Fibroblast of skin of left quadriceps (primary cell): ENCODE measurements around the gene ELOVL1.

ENCODE experiments used
- DNase-seq, 2 experiments: peaks; one replicate each; pipeline ENCODE4 v3.0.0-alpha.2; 2013; ENCODE audit warnings: low read depth in 2 of 2

Gene ELOVL1

DNA sequence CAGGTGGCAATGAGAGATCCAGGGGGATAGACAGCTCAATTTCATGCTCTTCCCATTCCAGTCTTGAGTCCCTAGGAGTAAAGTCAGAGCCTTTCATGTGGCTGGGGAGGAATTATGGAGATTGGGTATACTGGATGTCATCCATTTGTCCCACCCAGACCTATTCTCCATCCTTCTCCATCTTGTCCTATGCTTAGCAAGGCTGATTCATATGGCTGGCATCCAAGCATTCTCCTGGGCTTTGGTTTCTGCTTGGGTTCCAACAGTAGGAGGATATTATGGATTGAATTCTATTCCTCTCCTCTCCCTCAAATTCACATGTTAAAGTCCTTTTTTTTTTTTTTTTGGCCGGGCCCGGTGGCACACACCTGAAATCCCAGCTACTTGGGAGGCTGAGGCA, 12.9 kb downstream of the ELOVL1 start:
- no peak for DNase-seq

DNA sequence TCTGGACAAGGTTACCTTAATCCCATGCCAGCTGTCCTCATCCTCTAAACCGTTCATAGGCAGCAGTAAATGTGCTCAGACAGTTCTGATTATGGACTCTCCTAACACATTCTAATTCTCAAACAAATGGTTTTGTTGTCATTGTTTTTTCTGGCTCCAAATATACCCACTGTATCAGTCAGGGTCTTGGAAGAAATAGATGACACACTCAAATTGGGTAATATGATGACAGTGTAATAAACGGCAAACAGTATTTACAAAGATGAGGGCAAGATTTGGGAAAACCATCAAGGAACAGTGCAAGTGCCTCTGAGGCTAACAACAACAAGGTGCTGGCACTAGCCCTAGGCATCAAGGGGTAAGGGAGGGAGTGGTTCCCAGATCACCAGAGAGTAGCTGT, 13.3 kb downstream of the ELOVL1 start:
- DNase-seq, result no peak

DNA sequence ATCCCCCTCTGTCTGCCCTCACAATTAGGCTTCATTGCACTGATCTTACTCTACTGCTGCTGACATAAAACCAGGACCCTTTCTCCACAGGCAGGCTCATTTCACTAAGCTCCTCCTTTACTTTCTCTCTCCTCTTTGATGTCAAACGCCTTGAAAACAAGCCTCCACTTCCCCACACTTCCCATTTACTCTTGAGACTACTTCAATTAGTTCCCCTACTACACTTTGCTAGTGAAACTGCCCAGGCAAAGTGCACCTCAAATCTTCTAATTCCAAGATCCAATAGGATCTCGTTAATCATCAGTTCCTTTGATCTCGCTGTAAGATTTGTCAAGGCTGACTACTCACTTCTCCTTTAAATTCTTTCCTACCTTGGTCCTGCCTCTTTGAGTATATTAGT, 14.9 kb downstream of the ELOVL1 start:
- no peak for DNase-seq

GRCh38 chr1:43352351-43352705, 15.5 kb downstream of the ELOVL1 start:
- DNase-seq, result no peak

DNA sequence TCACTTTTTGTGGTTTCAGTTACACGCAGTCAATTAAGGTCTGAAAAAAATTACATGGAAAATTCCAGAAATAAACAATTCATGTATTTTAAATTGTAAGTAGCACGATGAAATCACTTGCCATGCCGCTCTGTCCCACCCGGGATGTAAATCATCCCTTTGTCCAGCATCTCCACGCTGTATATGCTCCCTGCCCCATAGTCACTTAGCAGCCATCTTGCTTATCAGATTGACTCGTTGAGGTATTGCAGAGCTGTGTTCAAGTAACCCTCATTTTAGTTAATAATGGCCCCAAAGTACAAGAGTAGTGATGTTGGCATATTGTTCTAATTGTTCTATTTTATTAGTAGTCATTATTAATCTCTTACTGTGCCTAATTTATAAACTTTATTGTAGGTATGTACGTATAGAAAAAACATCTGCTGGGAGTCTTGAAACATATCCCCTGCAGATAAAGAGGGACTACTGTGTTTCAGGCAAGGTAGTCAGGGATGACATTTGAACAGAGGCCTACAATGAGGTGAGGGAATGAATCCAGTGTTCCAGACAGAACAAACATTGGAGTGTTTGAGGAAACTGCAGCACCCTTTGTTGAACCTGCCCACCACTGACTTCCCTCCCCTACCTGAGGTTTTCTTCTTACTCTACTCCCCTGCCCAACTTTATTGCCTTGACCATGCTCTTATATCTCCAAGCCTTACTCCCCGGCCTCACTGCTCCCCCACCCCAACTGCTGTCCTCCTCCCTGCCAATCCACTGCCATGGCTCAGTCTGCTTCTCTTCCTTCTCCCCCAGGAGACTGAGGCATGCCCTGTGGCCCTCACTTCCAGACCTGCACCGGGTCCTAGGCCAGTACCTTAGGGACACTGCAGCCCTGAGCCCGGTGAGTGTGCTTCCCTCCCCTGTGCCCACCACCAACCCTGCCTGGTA, 16.1 kb downstream of the ELOVL1 start:
- DNase-seq, result no peak

- no peak for DNase-seq
These were observed 16.8 kb downstream of the ELOVL1 start for GRCh38 chr1:43350976-43351375.

GRCh38 chr1:43349594-43350306, 18.1 kb downstream of the ELOVL1 start:
- peak; percentile 58 to 65 for DNase-seq

- no peak for DNase-seq
These were observed 18.8 kb downstream of the ELOVL1 start for GRCh38 chr1:43348809-43349593.

DNA sequence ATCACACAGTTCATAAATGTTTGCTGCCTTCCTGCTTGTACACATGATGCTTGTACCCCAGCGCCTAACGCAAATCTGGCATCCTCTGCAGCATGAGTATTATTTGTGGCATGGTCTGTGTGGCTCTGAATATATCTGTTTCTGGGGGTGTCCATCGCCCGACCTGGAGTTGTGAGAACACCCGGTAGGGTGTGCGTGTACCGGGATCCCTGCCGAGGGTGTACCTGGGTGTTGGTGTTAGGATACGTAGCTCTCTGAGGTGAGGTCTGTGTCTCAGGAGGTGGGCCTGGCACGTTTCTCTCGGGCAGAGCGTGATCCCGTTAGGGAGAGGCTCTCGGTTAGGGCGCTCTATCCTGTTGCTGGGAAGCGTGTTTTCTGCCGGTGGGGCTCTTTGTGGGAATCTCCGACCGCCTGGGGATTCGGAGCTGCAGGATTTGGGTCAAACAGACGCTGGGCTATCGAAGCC, 19.4 kb downstream of the ELOVL1 start:
- DNase-seq, result no peak

GRCh38 chr1:43346636-43347035, 21.2 kb downstream of the ELOVL1 start:
- DNase-seq, result no peak

DNA sequence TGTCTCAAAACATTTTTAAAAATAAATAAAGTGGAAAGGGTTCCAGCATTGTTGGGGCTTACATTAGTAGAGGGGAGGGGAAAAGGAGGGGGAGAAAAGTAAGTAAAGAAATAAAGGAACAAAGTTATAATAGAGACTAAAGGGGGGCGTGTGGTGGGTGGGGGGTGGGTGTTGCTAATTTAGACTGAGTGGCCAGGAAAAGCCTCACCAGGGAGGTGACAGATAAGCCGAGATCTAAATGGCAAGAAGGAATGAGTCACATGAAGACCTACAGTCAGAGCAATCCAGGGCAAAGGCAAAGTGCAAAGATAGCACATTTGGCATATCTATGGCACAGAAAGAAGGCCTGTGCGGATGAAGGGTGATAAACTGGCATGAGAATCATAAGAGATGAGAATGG, 22.7 kb downstream of the ELOVL1 start:
- DNase-seq, result no peak

GRCh38 chr1:43344267-43344850, 23.5 kb downstream of the ELOVL1 start:
- DNase-seq, result no peak

DNA sequence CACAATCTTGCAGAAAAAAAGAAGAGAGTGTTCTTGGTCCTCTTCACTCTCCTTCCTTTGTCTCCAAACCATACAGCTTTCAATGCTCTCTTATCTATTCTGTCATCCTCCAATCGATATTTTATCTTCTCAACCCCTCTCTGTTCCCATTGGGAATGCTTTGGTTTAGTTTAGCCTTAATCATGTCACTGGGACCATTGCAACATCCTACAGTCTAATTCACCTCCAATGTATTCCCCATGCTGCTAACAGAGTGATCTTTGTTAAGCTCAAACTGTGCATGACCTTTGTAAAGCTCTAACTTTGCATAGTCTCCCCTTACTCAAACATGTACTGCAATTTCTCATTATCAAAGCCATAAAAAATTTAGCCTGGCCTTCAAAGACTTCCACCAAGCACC, 27.3 kb downstream of the ELOVL1 start:
- no peak for DNase-seq

DNA sequence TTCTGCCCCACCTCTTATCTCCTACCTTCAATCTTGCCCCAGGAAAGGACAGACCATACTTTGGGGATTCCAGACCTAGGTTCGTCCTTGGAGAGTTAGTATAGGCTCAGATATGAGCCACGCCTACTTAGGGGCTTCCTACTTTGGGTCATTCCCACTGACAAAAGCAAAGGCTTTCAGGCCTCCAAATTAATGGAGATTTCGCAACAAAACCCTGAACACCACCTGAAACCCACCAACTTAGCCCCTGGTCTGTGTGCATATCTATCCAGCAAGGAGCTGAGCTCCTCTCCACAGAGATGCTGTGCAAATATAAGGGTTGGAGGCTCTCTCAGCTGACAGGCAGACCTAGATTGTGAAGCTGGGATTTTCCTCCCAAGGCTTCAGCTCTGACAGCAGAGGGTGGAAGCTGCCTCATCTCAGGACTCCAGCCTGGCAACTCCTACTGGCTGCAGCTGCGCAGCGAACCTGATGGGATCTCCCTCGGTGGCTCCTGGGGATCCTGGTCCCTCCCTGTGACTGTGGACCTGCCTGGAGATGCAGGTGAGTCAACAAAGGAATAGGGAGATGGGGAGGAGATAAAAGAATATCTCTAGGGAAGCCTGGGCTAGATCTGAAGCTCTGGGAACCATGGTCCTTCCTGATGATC, 28.1 kb downstream of the ELOVL1 start:
- no peak for DNase-seq

DNA sequence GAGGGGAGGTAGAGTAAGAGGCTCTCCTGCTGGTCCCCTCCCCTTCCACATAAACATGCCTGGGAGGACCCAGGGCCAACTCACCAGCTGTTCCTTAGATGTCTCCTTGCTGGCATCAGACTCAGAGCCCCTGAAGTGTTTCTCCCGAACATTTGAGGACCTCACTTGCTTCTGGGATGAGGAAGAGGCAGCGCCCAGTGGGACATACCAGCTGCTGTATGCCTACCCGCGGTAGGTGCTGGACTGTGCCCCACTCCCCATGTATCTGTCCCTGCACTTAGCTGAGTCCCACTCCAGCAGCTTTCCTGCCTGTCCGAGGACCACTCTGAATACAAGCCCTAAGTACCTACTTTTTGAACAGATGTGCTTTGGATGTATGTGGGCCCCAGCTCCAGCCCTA, 29.8 kb downstream of the ELOVL1 start:
- DNase-seq, result no peak

DNA sequence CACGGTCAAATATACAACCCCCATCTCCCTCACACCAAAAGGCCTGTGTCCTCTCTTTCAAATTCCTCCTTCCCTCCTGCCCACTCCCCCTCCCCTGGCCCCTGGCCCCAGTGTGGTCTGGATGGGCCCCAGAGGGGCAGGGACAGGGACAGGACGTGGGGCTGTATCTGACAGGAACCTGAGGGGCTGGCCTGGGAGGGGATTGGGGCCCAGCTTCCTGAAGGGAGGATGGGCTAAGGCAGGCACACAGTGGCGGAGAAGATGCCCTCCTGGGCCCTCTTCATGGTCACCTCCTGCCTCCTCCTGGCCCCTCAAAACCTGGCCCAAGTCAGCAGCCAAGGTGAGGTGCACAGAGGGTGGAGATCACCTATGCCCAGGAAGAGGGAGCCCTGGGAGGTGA, 30.2 kb downstream of the ELOVL1 start, which contains the start of gene MPL:
TSS of gene MPL (plus strand) at position 231 of the 400 bp plus-strand sequence. CDS start at position 262, 31 bp downstream.
- no peak for DNase-seq

DNA sequence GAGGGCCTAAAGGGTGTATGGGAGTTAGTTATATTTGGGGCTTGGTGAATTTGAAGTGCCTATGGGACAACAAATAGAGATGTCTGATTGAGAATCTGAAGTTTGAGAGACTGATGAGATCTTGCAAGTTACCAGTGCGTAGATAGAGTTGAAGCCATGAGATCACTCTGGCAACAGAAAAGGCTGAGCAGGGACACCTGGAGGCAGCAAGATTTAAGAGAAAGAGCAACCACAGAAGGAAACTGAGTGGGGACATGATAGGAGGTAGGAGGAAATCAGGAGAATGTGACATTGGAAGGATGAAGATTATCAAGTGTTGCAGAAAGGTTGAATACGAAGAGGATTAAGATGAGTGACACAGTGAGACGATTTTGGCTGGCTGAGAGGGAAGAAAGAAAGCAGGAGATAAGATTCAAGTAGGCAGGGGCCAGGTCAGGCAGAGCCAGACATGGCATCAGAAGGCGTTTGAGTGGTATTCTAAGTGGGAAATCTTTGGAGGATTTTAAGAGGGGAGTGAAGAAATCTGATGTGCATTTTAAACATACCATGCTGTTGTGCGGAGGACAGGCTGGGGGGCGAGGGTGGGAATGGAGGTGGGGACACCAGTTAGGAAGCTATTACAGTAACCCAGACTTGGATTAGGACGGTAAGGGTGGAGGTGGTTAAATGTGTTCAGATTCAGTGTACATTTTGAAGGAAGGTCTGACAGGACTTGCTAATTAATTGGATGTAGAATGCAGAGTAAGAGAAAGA, 33.2 kb downstream of the ELOVL1 start:
- no peak for DNase-seq

- no peak for DNase-seq
These were observed 36.1 kb downstream of the ELOVL1 start for GRCh38 chr1:43331688-43332087.

DNA sequence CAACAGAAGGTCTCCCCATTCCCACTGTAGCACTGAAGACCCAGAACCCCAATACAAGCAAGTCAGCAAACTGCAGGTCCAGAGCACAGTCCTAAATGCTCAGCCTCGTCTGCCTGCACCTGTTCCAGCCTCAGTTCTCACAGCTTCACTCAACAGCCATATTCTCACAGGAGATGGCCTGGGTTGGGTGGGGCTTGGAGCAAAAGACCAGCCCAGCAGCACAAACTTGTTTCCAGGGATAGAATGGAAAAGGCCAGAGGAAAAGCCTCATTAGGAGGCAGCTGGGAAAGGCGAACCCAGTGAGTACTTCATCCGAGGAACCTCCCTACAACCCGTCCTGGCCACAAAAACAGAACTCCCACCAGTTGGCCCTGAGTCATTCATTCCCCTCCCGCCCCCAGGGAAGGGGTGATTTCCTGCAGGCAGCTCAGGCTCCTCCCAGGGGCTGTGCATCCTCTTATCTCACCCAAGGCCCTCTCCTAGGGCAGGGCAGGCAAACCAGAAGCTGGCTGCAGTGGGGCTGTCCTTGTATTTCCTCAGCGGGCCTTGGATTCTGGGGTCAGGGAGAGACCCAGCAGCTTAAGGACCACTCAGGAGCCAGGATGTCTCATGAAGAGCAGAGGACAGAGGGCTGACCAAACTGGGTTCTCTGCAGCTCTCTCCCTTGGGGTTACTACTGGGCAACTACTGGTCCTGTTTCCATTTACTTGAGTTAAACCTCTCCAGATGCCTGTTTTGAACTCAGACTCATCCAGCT, 37.6 kb downstream of the ELOVL1 start:
- DNase-seq, result peak; percentile 60 to 62
